NCI-H146 (cell line): Measurements from ENCODE around the gene UHRF2.
"Not testable (repeated sequence)": the region's sequence is repeated elsewhere in the genome, so short reads cannot be mapped to it uniquely, and the experiment has no call there.

ENCODE experiments used
- DNase-seq: peaks from one replicate; lab custom pipeline; 2025; lab: John Stamatoyannopoulos, UW

Gene UHRF2, protein sequence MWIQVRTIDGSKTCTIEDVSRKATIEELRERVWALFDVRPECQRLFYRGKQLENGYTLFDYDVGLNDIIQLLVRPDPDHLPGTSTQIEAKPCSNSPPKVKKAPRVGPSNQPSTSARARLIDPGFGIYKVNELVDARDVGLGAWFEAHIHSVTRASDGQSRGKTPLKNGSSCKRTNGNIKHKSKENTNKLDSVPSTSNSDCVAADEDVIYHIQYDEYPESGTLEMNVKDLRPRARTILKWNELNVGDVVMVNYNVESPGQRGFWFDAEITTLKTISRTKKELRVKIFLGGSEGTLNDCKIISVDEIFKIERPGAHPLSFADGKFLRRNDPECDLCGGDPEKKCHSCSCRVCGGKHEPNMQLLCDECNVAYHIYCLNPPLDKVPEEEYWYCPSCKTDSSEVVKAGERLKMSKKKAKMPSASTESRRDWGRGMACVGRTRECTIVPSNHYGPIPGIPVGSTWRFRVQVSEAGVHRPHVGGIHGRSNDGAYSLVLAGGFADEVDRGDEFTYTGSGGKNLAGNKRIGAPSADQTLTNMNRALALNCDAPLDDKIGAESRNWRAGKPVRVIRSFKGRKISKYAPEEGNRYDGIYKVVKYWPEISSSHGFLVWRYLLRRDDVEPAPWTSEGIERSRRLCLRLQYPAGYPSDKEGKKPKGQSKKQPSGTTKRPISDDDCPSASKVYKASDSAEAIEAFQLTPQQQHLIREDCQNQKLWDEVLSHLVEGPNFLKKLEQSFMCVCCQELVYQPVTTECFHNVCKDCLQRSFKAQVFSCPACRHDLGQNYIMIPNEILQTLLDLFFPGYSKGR

GRCh38 chr9:6412487-6413364 lies at the start of gene UHRF2:
Gene UHRF2 (plus strand): TSS chr9:6413199. CDS start chr9:6413491, 292 bp downstream.
- DNase-seq: peak; percentile 98

GRCh38 chr9:6367128-6367890 lies 45.7 kb upstream of the UHRF2 start:
- no peak for DNase-seq

DNA sequence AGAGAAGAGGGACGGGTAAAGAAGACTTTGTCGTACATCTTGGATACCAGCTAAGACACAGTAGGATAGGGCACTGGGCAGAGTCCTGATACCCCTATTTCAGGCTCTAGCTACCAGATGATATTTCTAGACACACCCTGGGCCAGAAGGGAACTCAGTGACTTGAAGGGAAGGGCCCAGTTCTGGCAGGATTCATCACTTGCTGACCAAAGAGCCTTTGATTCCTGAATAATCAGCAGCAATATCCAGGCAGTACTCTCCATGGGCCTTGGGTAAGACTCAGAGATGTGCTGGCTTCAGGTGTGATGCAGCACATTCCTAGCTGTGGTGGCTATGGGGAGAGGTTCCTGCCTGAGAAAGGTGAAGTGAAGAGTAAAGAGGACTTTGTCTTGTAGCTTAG lies 44.2 kb upstream of the UHRF2 start:
- no peak for DNase-seq

DNA sequence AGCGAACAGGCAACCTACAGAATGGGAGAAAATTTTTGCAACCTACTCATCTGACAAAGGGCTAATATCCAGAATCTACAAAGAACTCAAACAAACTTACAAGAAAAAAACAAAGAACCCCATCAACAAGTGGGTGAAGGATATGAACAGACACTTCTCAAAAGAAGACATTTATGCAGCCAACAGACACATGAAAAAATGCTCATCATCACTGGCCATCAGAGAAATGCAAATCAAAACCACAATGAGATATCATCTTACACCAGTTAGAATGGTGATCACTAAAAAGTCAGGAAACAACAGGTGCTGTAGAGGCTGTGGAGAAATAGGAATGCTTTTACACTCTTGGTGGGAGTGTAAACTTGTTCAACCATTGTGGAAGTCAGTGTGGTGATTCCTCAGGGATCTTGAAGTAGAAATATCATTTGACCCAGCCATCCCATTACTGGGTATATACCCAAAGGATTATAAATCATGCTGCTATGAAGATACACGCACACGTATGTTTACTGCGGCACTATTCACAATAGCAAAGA lies 31.5 kb upstream of the UHRF2 start:
- not testable (repeated sequence) for DNase-seq

- DNase-seq: no peak
These were observed 30.3 kb upstream of the UHRF2 start for GRCh38 chr9:6382681-6383080.

- no peak for DNase-seq
These were observed 29.3 kb upstream of the UHRF2 start for GRCh38 chr9:6383551-6384225.

DNA sequence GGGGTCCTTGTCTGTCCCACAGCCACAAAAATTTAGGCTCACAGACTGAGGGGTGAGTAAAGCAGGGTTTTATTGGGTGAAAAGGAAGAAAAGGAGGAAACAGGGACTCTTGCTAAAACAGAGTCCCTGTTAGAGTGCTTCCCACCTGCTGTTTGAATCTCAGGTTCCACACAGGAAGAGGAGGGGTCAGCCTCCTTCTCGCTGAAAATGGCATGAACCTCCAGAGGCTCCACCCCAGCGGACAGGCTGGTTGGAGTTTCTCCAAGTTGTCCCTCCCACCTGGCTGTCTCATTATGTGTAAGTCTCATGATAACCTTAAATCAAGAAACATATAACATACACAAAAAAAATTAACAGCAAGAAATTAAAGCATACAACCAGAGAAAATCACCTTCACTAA lies 28.3 kb upstream of the UHRF2 start:
- no peak for DNase-seq

- DNase-seq: no peak
These were observed 13.9 kb upstream of the UHRF2 start for GRCh38 chr9:6399071-6399470.

DNA sequence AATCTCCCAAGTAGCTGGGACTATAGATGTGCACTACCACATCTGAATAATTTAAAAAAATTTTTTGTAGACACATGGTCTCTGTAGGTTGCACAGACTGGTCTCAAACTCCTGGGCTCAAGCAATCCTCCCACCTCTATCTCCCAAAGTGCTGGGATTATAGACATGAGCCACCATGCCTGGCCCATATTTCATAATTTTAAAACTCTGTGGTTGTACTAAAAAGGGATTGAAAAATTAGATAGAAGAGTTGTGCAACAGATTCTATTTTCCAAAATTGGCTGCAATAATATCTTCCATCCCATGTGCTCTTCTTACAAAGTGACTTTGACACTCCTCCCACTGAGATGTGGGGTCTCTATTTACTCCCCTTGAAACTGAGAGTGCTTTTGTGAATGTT lies 7.6 kb upstream of the UHRF2 start:
- DNase-seq: no peak

DNA sequence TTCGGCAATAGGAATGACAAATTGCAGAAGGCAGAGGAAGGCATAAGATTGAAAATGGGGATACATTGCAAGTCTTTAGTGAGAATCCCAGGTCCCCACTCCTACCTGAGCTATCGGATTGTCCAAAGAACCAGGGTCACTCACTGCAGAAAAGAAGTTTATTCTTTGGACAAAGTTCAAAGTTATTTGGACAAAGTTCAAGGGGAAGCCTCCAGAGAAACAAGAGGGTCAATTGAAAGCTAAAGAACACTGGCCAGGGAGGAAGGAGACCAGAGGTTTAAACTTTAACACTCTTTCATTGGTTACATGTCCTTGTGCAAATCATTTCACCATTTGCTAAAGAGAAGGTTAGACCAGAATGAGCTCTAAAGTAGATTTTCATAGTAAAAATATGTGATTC lies 5.2 kb upstream of the UHRF2 start:
- DNase-seq: no peak

- DNase-seq: peak; percentile 6
These were observed 4.7 kb upstream of the UHRF2 start for GRCh38 chr9:6408320-6408719.

DNA sequence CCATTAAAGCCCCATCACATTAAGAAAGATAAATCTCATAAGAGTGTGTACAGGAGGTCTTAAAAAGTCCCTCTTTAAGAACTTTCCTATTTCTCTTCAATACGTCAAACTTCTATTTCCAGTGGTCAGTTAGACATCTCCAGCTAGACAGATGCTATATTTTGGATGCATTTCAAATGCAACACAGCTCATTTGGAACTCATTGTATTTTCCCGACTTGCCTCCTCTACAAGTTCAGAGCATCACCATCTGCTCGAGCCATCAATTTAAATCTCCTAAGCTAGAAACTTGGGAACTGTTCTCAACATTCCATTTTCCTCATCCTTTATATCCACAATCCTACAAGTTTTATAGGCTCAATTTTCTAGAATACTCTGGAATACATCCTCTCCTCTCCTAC lies 3.2 kb upstream of the UHRF2 start:
- no peak for DNase-seq

- DNase-seq: no peak
These were observed 2.4 kb upstream of the UHRF2 start for GRCh38 chr9:6410633-6411032.

- DNase-seq: peak; percentile 80
These were observed 607 bp downstream of the UHRF2 start for GRCh38 chr9:6413365-6414246.

- peak; percentile 16 for DNase-seq
These were observed 1.2 kb downstream of the UHRF2 start for GRCh38 chr9:6414247-6414641.

- no peak for DNase-seq
These were observed 2.3 kb downstream of the UHRF2 start for GRCh38 chr9:6415266-6415665.

- DNase-seq: no peak
These were observed 4.2 kb downstream of the UHRF2 start for GRCh38 chr9:6417186-6417585.

DNA sequence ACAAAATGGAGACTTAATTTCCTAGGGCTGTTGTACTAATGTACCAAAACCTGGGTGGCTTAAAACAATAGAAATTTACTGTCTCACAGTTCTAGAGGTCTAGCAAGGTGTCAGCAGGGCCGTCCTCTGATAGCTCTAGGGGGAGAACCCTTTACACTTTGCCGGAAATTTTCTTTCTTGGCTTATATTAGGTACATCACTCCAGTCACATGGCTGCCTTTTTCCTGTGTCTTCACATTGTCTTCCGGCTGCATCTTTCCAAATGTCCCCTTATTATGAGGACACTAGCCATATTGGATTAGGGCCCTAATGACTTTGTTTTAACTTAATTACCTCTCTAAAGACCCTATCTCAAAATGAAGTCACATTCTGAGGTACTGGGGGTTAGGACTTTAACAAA lies 5.8 kb downstream of the UHRF2 start:
- no peak for DNase-seq

DNA sequence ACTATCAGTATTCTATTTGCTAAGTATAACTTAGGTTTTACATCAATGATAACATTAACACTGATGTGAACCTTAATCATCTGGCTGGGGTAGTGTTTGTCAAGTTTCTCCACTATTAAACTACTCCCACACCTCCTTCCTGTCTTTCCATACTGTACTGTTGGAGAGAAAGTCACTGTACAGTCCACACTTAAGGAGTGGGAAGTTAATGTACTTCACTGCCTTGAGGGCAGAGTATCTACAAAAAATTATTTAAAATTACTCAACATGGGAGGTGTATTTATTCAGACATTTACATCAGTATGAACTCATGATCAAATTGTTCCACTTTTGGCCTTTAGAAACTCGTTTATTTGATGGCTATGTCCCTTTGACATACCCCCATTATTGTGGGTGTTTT lies 11.9 kb downstream of the UHRF2 start:
- DNase-seq: no peak

DNA sequence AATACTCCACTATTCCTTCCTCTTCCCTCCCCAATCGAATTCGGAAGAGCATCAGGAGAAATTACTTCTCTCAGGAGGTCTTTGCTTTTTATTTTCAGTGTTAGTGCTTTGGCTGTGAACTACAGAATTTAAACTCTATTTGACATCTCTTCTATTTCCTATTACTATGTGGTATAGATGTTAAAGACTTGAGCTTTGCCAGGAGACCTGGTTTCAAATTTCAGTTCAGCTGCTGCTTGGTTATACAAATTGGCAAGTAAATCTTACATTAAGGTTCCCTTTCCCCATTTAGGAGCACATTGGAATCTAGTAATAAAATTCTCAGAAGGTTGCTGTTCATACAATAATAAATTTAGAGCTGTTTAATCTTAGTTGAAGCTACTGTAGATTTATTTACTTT lies 13.1 kb downstream of the UHRF2 start:
- DNase-seq: no peak
